Activated T-helper 2 cell treated with anti-CD3 and anti-CD28 coated beads, Interferon-gamma antibody, Interleukin-2, Interleukin-4, amounts not matched to agents 10 μg/mL and 5 μg/mL and 100 μg/mL, durations not matched to agents 14 hours and 24 hours and 36 hours (primary cell): ENCODE data around the gene APBA2. TPM values are rescaled to one million over a fixed set of nuclear protein-coding genes. Genes with fewer than 3 reads are reported as not detected.
"Not testable (repeated sequence)": the region's sequence is repeated elsewhere in the genome, so short reads cannot be mapped to it uniquely, and the experiment has no call there.

ENCODE experiments used
- DNase-seq: peaks from one replicate; pipeline ENCODE4 v3.0.0; 2021; ENCODE audit warnings: low spot score
- H3K27ac Mint-ChIP-seq: one replicate; pipeline ENCODE4 v1.8.0; 2021; ENCODE audit warnings: mixed read lengths
- H3K27me3 Mint-ChIP-seq: one replicate; pipeline ENCODE4 v1.8.0; 2021; ENCODE audit warnings: low read depth, mixed read lengths
- H3K36me3 Mint-ChIP-seq: one replicate; pipeline ENCODE4 v1.8.0; 2021; ENCODE audit warnings: low read depth, mixed read lengths
- H3K4me1 Mint-ChIP-seq: one replicate; pipeline ENCODE4 v1.8.0; 2021; ENCODE audit warnings: low read depth, mixed read lengths
- H3K4me3 Mint-ChIP-seq: one replicate; pipeline ENCODE4 v1.8.0; 2021; ENCODE audit warnings: low read depth, mild to moderate bottlenecking, moderate library complexity, mixed read lengths
- H3K9me3 Mint-ChIP-seq: one replicate; pipeline ENCODE4 v1.8.0; 2021; ENCODE audit warnings: mixed read lengths
- intact Hi-C: fragments of 100-400 bp; cut with micrococcal nuclease; formaldehyde crosslinking; loops from one replicate; pipeline ENCODE4 v1.15.1; 2023
- total RNA-seq: library from RNA; stranded (reverse); gene quantifications from 2 replicates; pipeline ENCODE4 v1.2.3, GENCODE V29; 2022

APBA2 gene
- 1.1 and 1.2 TPM in 2 replicates for total RNA-seq

- Mint-ChIP-seq H3K9me3 (no peaks in the 10 kb centered on the region), H3K36me3 (no peaks in the 10 kb centered on the region), H3K4me1 (peaks cover 14% of the 10 kb centered on the region), H3K27ac (no peak within 1 kb of the TSS), H3K27me3 (peaks cover 41% of the 10 kb centered on the region), H3K4me3 (peak within 1 kb of the TSS; percentile 56)
- DNase-seq, result peak; percentile 16
- intact Hi-C loops, result loop anchor here (10.0 kb wide), 1 partner anchor 89 kb away; no protein-coding TSS in a partner anchor
Observed at GRCh38 chr15:28885630-28886430, at the start of gene APBA2. Gene APBA2 (plus strand): TSS chr15:28885974. CDS start chr15:29053885, 167,911 bp downstream.

GRCh38 chr15:28840285-28840684, 45.5 kb upstream of the APBA2 start:
- H3K27me3 Mint-ChIP-seq, H3K36me3 Mint-ChIP-seq, DNase-seq, H3K27ac Mint-ChIP-seq, intact Hi-C loops, H3K4me1 Mint-ChIP-seq, H3K4me3 Mint-ChIP-seq, H3K9me3 Mint-ChIP-seq: not testable (repeated sequence)

- DNase-seq, H3K36me3 Mint-ChIP-seq, H3K4me3 Mint-ChIP-seq, H3K9me3 Mint-ChIP-seq, H3K27ac Mint-ChIP-seq, H3K4me1 Mint-ChIP-seq, H3K27me3 Mint-ChIP-seq, intact Hi-C loops: not testable (repeated sequence)
Observed at GRCh38 chr15:28842210-28842609, 43.6 kb upstream of the APBA2 start.

- H3K9me3 Mint-ChIP-seq, intact Hi-C loops, H3K27ac Mint-ChIP-seq, H3K4me3 Mint-ChIP-seq, H3K36me3 Mint-ChIP-seq, DNase-seq, H3K27me3 Mint-ChIP-seq: not testable (repeated sequence)
- peaks cover 11% of the 10 kb centered on the region for H3K4me1 Mint-ChIP-seq
Observed at GRCh38 chr15:28843520-28843919, 42.3 kb upstream of the APBA2 start.

GRCh38 chr15:28844147-28844546, 41.6 kb upstream of the APBA2 start:
- peaks cover 11% of the 10 kb centered on the region for H3K4me1 Mint-ChIP-seq
- H3K27me3 Mint-ChIP-seq, intact Hi-C loops, H3K27ac Mint-ChIP-seq, H3K36me3 Mint-ChIP-seq, H3K9me3 Mint-ChIP-seq, H3K4me3 Mint-ChIP-seq, DNase-seq: not testable (repeated sequence)

GRCh38 chr15:28847247-28847646, 38.5 kb upstream of the APBA2 start:
- H3K9me3 Mint-ChIP-seq, result not testable (repeated sequence)

GRCh38 chr15:28847959-28848358, 37.8 kb upstream of the APBA2 start:
- H3K27ac Mint-ChIP-seq, H3K36me3 Mint-ChIP-seq, H3K4me3 Mint-ChIP-seq, H3K9me3 Mint-ChIP-seq, DNase-seq, intact Hi-C loops, H3K27me3 Mint-ChIP-seq: not testable (repeated sequence)
- peaks cover 11% of the 10 kb centered on the region for H3K4me1 Mint-ChIP-seq

More at GRCh38 chr15:28847247-28847646, 38.5 kb upstream of the APBA2 start:
- H3K4me3 Mint-ChIP-seq, H3K27me3 Mint-ChIP-seq, H3K36me3 Mint-ChIP-seq, H3K27ac Mint-ChIP-seq, intact Hi-C loops: not testable (repeated sequence)
- peak; percentile 48 for DNase-seq
- H3K4me1 Mint-ChIP-seq, result peaks cover 11% of the 10 kb centered on the region

- H3K9me3 Mint-ChIP-seq, H3K36me3 Mint-ChIP-seq, intact Hi-C loops, H3K4me3 Mint-ChIP-seq, H3K27ac Mint-ChIP-seq, DNase-seq, H3K27me3 Mint-ChIP-seq: not testable (repeated sequence)
- H3K4me1 Mint-ChIP-seq, result peaks cover 11% of the 10 kb centered on the region
Observed at GRCh38 chr15:28848521-28848920, 37.3 kb upstream of the APBA2 start, which contains the start of gene GOLGA6L7. Gene GOLGA6L7 (minus strand): TSS chr15:28848644. CDS start chr15:28848549, 95 bp downstream.

GRCh38 chr15:28849271-28849670, 36.5 kb upstream of the APBA2 start:
- peaks cover 14% of the 10 kb centered on the region for H3K4me1 Mint-ChIP-seq
- H3K27ac Mint-ChIP-seq, H3K36me3 Mint-ChIP-seq, H3K27me3 Mint-ChIP-seq, H3K9me3 Mint-ChIP-seq, DNase-seq, intact Hi-C loops, H3K4me3 Mint-ChIP-seq: not testable (repeated sequence)

- peaks cover 17% of the 10 kb centered on the region for H3K4me1 Mint-ChIP-seq
- H3K36me3 Mint-ChIP-seq, H3K27ac Mint-ChIP-seq, H3K4me3 Mint-ChIP-seq, DNase-seq, H3K27me3 Mint-ChIP-seq, H3K9me3 Mint-ChIP-seq, intact Hi-C loops: not testable (repeated sequence)
Observed at GRCh38 chr15:28849766-28850165, 36.0 kb upstream of the APBA2 start.

GRCh38 chr15:28853654-28854053, 32.1 kb upstream of the APBA2 start:
- DNase-seq, H3K4me3 Mint-ChIP-seq, H3K27me3 Mint-ChIP-seq, H3K9me3 Mint-ChIP-seq, H3K4me1 Mint-ChIP-seq, H3K36me3 Mint-ChIP-seq, H3K27ac Mint-ChIP-seq, intact Hi-C loops: not testable (repeated sequence)

GRCh38 chr15:28854578-28854977, 31.2 kb upstream of the APBA2 start:
- H3K36me3 Mint-ChIP-seq, H3K27me3 Mint-ChIP-seq, DNase-seq, H3K9me3 Mint-ChIP-seq, H3K4me3 Mint-ChIP-seq, H3K27ac Mint-ChIP-seq, intact Hi-C loops, H3K4me1 Mint-ChIP-seq: not testable (repeated sequence)

- Mint-ChIP-seq H3K27ac (no peak overlapping the region), H3K27me3 (no peaks in the 10 kb centered on the region), H3K4me1 (no peaks in the 10 kb centered on the region), H3K9me3 (no peaks in the 10 kb centered on the region), H3K36me3 (no peaks in the 10 kb centered on the region), H3K4me3 (no peak overlapping the region)
- intact Hi-C loops, result no loop called here
- no peak for DNase-seq
Observed at GRCh38 chr15:28861031-28861534, 24.7 kb upstream of the APBA2 start.
